Measurements from ENCODE around the gene TSPAN15.

The TSPAN15 gene

GRCh38 chr10:69464401-69464800 lies 13.1 kb downstream of the TSPAN15 start:
- ChIA-PET CTCF (interaction anchor here (0.7 kb wide), 1 partner anchor 14 kb away, joined by 3 read pairs; no protein-coding TSS in a partner anchor), POLR2A (no interaction called here)
- DNase-seq (ENCODE audit: extremely low spot score), result no peak
- TF ChIP-seq BHLHE40 (IDR thresholded peaks at IDR 0.05; ENCODE audit: borderline replicate concordance), result no peak
- TF ChIP-seq PKNOX1 (IDR thresholded peaks at IDR 0.05), result no peak
- TF ChIP-seq TARDBP (IDR thresholded peaks at IDR 0.05), result no peak
- TF ChIP-seq ARNT (IDR thresholded peaks at IDR 0.05), result no peak
- TF ChIP-seq FOXM1 (IDR thresholded peaks at IDR 0.05; ENCODE audit: borderline replicate concordance), result no peak
- TF ChIP-seq ZNF384 (IDR thresholded peaks at IDR 0.05), result no peak
- TF ChIP-seq FOXK2 (IDR thresholded peaks at IDR 0.05), result no peak
- TF ChIP-seq FOXA1 (IDR thresholded peaks at IDR 0.05), result no peak
- TF ChIP-seq L3MBTL2 (conservative IDR thresholded peaks at IDR 0.05), result no peak
- TF ChIP-seq ELF4 (IDR thresholded peaks at IDR 0.05), result no peak

GRCh38 chr10:69464801-69465401 lies 13.6 kb downstream of the TSPAN15 start:
- POLR2A ChIA-PET, result no interaction called here
- TF ChIP-seq HDGF (IDR thresholded peaks at IDR 0.05; ENCODE audit: borderline replicate concordance) (no peak), ELF4 (IDR thresholded peaks at IDR 0.05) (no peak), PKNOX1 (IDR thresholded peaks at IDR 0.05) (no peak), ZNF384 (IDR thresholded peaks at IDR 0.05) (no peak), FOXM1 (IDR thresholded peaks at IDR 0.05; ENCODE audit: borderline replicate concordance) (no peak), SUZ12 (IDR thresholded peaks at IDR 0.05) (no peak)
- no peak for DNase-seq (ENCODE audit: extremely low spot score)
- CTCF ChIA-PET, result interaction anchor here (0.7 kb wide), 1 partner anchor 15 kb away, joined by 3 read pairs; no protein-coding TSS in a partner anchor

GRCh38 chr10:69465457-69466157 lies 14.3 kb downstream of the TSPAN15 start:
- DNase-seq (ENCODE audit: extremely low spot score), result no peak
- ChIA-PET POLR2A (no interaction called here), CTCF (interaction anchor here (1.1 kb wide), 1 partner anchor 43 kb away, joined by 3 read pairs; no protein-coding TSS in a partner anchor)
- TF ChIP-seq ELF4 (IDR thresholded peaks at IDR 0.05) (no peak), FOXK2 (IDR thresholded peaks at IDR 0.05) (no peak), ZNF384 (IDR thresholded peaks at IDR 0.05) (no peak), CTBP1 (IDR thresholded peaks at IDR 0.05; ENCODE audit: borderline replicate concordance) (no peak), TARDBP (IDR thresholded peaks at IDR 0.05) (no peak), SP1 (IDR thresholded peaks at IDR 0.05) (no peak)

GRCh38 chr10:69466158-69466490 lies 14.9 kb downstream of the TSPAN15 start:
- CTCF ChIA-PET, result interaction anchor here (1.1 kb wide), 1 partner anchor 42 kb away, joined by 3 read pairs; no protein-coding TSS in a partner anchor
- no peak for DNase-seq (ENCODE audit: extremely low spot score)
- TF ChIP-seq FOXM1 (IDR thresholded peaks at IDR 0.05; ENCODE audit: borderline replicate concordance) (no peak), FOXA1 (IDR thresholded peaks at IDR 0.05) (no peak), NFRKB (IDR thresholded peaks at IDR 0.05) (no peak), BHLHE40 (IDR thresholded peaks at IDR 0.05; ENCODE audit: borderline replicate concordance) (no peak), SP1 (IDR thresholded peaks at IDR 0.05) (no peak), ARNT (IDR thresholded peaks at IDR 0.05) (no peak), L3MBTL2 (conservative IDR thresholded peaks at IDR 0.05) (no peak), FOXK2 (IDR thresholded peaks at IDR 0.05) (no peak), PKNOX1 (IDR thresholded peaks at IDR 0.05) (no peak), TARDBP (IDR thresholded peaks at IDR 0.05) (no peak), ZNF384 (IDR thresholded peaks at IDR 0.05) (no peak)
- POLR2A ChIA-PET, result no interaction called here

GRCh38 chr10:69466689-69467088 lies 15.4 kb downstream of the TSPAN15 start:
- no peak for DNase-seq (ENCODE audit: extremely low spot score)
- TF ChIP-seq NFRKB (IDR thresholded peaks at IDR 0.05) (no peak), FOXM1 (IDR thresholded peaks at IDR 0.05; ENCODE audit: borderline replicate concordance) (no peak), ZNF384 (IDR thresholded peaks at IDR 0.05) (no peak), CTBP1 (IDR thresholded peaks at IDR 0.05; ENCODE audit: borderline replicate concordance) (no peak), PKNOX1 (IDR thresholded peaks at IDR 0.05) (no peak), FOXK2 (IDR thresholded peaks at IDR 0.05) (no peak), HDGF (IDR thresholded peaks at IDR 0.05; ENCODE audit: borderline replicate concordance) (no peak), FOXA1 (IDR thresholded peaks at IDR 0.05) (no peak), ARNT (IDR thresholded peaks at IDR 0.05) (no peak), ELF4 (IDR thresholded peaks at IDR 0.05) (no peak), TARDBP (IDR thresholded peaks at IDR 0.05) (no peak), BHLHE40 (IDR thresholded peaks at IDR 0.05; ENCODE audit: borderline replicate concordance) (no peak), LEF1 (IDR thresholded peaks at IDR 0.05; ENCODE audit: borderline replicate concordance) (no peak)
- POLR2A ChIA-PET, result no interaction called here
- CTCF ChIA-PET, result interaction anchor here (1.1 kb wide), 1 partner anchor 42 kb away, joined by 3 read pairs; no protein-coding TSS in a partner anchor

All from HEK293T (cell line).